A549 (cell line): ENCODE measurements around the gene RGS14.

Source experiments
- BHLHE40 ChIP-seq: IDR thresholded peaks from 2 replicates; pipeline ENCODE4 v1.6.1; 2012; ENCODE audit warnings: low read depth, low read length, inconsistent platforms
- EHMT2 ChIP-seq: fragments of 200-600 bp; sonication (generic); IDR thresholded peaks from 2 replicates; pipeline ENCODE4 v1.6.1; 2016; ENCODE audit warnings: antibody characterized with exemption, low read depth, mild to moderate bottlenecking, moderate library complexity
- EP300 ChIP-seq, 2 experiments: fragments of >200 bp; sonication (Bioruptor Twin); formaldehyde crosslinking; IDR thresholded peaks; 2 replicates in 1 of 2; 3 replicates in 1 of 2; pipeline ENCODE4 v1.6.1; 2016 to 2017
- HDAC2 ChIP-seq: fragments of 200-600 bp; sonication (generic); IDR thresholded peaks from 2 replicates; pipeline ENCODE4 v1.6.1; 2016
- JUN ChIP-seq, 2 experiments: fragments of >200 bp; sonication (Bioruptor Twin); formaldehyde crosslinking; IDR thresholded peaks; 2 replicates in 1 of 2; 3 replicates in 1 of 2; pipeline ENCODE4 v1.6.1; 2016 to 2017
- JUNB ChIP-seq: fragments of >200 bp; sonication (Bioruptor Twin); formaldehyde crosslinking; IDR thresholded peaks from 2 replicates; pipeline ENCODE4 v1.6.1; 2016
- KDM1A ChIP-seq: fragments of 200-600 bp; sonication (generic); IDR thresholded peaks from 2 replicates; pipeline ENCODE4 v1.6.1; 2016; ENCODE audit warnings: low read depth, mild to moderate bottlenecking
- MYC ChIP-seq: IDR thresholded peaks from 2 replicates; pipeline ENCODE4 v1.6.1; 2012; ENCODE audit warnings: mild to moderate bottlenecking, inconsistent platforms, low read length, improper control_type of control experiment, borderline replicate concordance
- NPAS2 ChIP-seq: fragments of 250-450 bp; sonication (Bioruptor Pico); IDR thresholded peaks from 2 replicates; pipeline ENCODE4 v1.8.0; 2022; ENCODE audit warnings: mild to moderate bottlenecking, moderate library complexity, borderline replicate concordance
- RAD21 ChIP-seq, 2 experiments: fragments of >200 bp in 1 of 2; sonication (Bioruptor Twin) in 1 of 2; formaldehyde crosslinking in 1 of 2; IDR thresholded peaks in 1 of 2; conservative IDR thresholded peaks in 1 of 2; 2 replicates in 1 of 2; 3 replicates in 1 of 2; pipeline ENCODE4 v1.6.1; 2012 to 2018; ENCODE audit warnings: inconsistent platforms in 1 of 2
- TF ChIP-seq, protein P1 (sequence below): fragments of >200 bp; sonication (Bioruptor Twin); formaldehyde crosslinking; IDR thresholded peaks from 3 replicates; pipeline ENCODE4 v1.5.1; 2016
- TF ChIP-seq, protein P2 (sequence below): IDR thresholded peaks from 2 replicates; pipeline ENCODE4 v1.6.1; 2012
- TF ChIP-seq, protein P3 (sequence below): fragments of >200 bp; sonication (Bioruptor Twin); formaldehyde crosslinking; IDR thresholded peaks from 2 replicates; pipeline ENCODE4 v1.6.1; 2016

DNA sequence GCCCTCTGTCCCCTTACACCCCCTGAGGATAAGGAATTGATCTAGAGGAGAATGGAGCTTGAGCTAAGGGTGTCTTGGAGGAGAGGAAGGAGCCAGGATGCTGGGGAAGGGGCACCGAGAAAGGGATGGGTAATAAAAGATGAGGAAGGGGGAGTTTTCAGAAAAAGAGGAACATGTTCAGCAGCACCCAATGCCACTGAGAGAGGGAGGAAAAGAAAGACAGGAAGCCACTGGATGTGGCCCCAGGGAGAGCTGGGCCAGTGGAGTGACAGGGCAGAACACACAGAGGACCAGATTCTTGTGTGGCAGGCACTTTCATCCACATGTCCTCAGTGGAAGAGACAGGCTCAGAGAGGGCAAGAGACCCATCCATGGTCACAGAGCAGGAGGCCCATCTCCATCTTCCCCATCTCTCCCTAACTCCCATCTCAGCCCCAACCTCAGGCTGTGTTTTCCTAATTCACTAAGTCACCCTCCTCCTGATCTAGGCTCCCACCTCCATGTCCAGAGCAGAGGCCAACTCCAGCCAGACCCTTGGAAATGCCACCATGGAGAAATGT lies 35.6 kb downstream of the RGS14 start:
- no peak for TF ChIP-seq BHLHE40
- no peak for TF ChIP-seq RAD21 (conservative IDR thresholded peaks at IDR 0.05 in 1 of 2, IDR thresholded peaks at IDR 0.05 in 1 of 2)
- TF ChIP-seq, protein P1, sequence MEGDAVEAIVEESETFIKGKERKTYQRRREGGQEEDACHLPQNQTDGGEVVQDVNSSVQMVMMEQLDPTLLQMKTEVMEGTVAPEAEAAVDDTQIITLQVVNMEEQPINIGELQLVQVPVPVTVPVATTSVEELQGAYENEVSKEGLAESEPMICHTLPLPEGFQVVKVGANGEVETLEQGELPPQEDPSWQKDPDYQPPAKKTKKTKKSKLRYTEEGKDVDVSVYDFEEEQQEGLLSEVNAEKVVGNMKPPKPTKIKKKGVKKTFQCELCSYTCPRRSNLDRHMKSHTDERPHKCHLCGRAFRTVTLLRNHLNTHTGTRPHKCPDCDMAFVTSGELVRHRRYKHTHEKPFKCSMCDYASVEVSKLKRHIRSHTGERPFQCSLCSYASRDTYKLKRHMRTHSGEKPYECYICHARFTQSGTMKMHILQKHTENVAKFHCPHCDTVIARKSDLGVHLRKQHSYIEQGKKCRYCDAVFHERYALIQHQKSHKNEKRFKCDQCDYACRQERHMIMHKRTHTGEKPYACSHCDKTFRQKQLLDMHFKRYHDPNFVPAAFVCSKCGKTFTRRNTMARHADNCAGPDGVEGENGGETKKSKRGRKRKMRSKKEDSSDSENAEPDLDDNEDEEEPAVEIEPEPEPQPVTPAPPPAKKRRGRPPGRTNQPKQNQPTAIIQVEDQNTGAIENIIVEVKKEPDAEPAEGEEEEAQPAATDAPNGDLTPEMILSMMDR, result no peak
- no peak for TF ChIP-seq NPAS2
- no peak for TF ChIP-seq JUNB
- TF ChIP-seq MYC, result no peak
- TF ChIP-seq, protein P2, sequence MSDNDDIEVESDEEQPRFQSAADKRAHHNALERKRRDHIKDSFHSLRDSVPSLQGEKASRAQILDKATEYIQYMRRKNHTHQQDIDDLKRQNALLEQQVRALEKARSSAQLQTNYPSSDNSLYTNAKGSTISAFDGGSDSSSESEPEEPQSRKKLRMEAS, result no peak
- TF ChIP-seq EHMT2, result no peak
- no peak for TF ChIP-seq EP300 (IDR thresholded peaks at IDR 0.05)
- no peak for TF ChIP-seq JUN (IDR thresholded peaks at IDR 0.05)
- no peak for TF ChIP-seq KDM1A
- TF ChIP-seq HDAC2, result no peak
- TF ChIP-seq, protein P3, sequence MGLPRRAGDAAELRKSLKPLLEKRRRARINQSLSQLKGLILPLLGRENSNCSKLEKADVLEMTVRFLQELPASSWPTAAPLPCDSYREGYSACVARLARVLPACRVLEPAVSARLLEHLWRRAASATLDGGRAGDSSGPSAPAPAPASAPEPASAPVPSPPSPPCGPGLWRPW, result no peak
